Activated T-cell treated with anti-CD3 and anti-CD28 coated beads for 24 hours (primary cell): Measurements from ENCODE around the gene LGI2.
"Not testable (repeated sequence)": the region's sequence is repeated elsewhere in the genome, so short reads cannot be mapped to it uniquely, and the experiment has no call there.

Experiments
- DNase-seq: peaks from one replicate; pipeline ENCODE4 v3.0.0-alpha.2; 2020; ENCODE audit warnings: low read depth

LGI2 gene

GRCh38 chr4:25043548-25043947 lies 12.8 kb upstream of the LGI2 start:
- no peak for DNase-seq

- no peak for DNase-seq
These were observed 2.8 kb upstream of the LGI2 start for GRCh38 chr4:25033526-25033925.

- no peak for DNase-seq
These were observed 1.4 kb upstream of the LGI2 start for GRCh38 chr4:25032126-25032525.

- DNase-seq: no peak
These were observed 403 bp upstream of the LGI2 start for GRCh38 chr4:25031077-25031621.

- no peak for DNase-seq
These were observed 1.1 kb downstream of the LGI2 start for GRCh38 chr4:25029479-25030276.

- no peak for DNase-seq
These were observed 1.9 kb downstream of the LGI2 start for GRCh38 chr4:25028851-25029250.

GRCh38 chr4:25022766-25023165 lies 8.0 kb downstream of the LGI2 start:
- no peak for DNase-seq

- no peak for DNase-seq
These were observed 9.5 kb downstream of the LGI2 start for GRCh38 chr4:25021216-25021615.

- no peak for DNase-seq
These were observed 10.5 kb downstream of the LGI2 start for GRCh38 chr4:25020236-25020635.

- DNase-seq: no peak
These were observed 11.2 kb downstream of the LGI2 start for GRCh38 chr4:25019501-25019900.

- no peak for DNase-seq
These were observed 15.7 kb downstream of the LGI2 start for GRCh38 chr4:25015012-25015411.

- not testable (repeated sequence) for DNase-seq
These were observed 16.1 kb downstream of the LGI2 start for GRCh38 chr4:25014662-25014983.

GRCh38 chr4:25013756-25014661 lies 16.7 kb downstream of the LGI2 start:
- DNase-seq: no peak

GRCh38 chr4:25012655-25013054 lies 18.1 kb downstream of the LGI2 start:
- DNase-seq: no peak

- DNase-seq: no peak
These were observed 19.4 kb downstream of the LGI2 start for GRCh38 chr4:25011135-25011866.

GRCh38 chr4:25007598-25007997 lies 23.1 kb downstream of the LGI2 start:
- DNase-seq: no peak

- DNase-seq: no peak
These were observed 28.1 kb downstream of the LGI2 start for GRCh38 chr4:25002681-25003080.

- DNase-seq: no peak
These were observed 29.2 kb downstream of the LGI2 start for GRCh38 chr4:25001509-25001908.

- no peak for DNase-seq
These were observed 30.1 kb downstream of the LGI2 start for GRCh38 chr4:25000639-25001038.

- no peak for DNase-seq
These were observed 31.2 kb downstream of the LGI2 start for GRCh38 chr4:24999392-25000089.

GRCh38 chr4:24995346-24995919 lies 35.3 kb downstream of the LGI2 start:
- no peak for DNase-seq
